ENCODE results near the gene PNLIP.

PNLIP gene

DNA sequence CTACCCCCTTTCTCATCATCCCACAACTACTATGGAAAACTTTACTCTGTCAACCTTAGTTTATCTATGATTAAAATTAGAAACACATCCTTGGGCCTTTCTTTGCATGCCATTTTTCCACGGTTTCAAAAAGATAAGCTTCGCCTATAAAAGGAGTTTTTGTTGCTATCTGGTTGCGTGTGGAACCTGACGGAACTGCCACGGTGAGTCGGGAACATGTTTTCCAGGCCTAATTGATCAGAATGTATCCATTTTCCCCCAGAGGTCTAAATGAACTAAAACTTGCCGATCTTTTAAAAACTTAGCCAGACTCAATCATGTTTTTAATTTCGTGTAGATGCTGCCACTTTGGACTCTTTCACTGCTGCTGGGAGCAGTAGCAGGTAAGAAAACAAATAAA lies at the start of gene PNLIP:
Gene PNLIP (plus strand): TSS at position 176 of the 400 bp plus-strand sequence. CDS start 162 bp downstream, at position 338.
- DNase-seq (ENCODE audit: low spot score) = no peak

- no peak for DNase-seq (ENCODE audit: low spot score)
Measured at GRCh38 chr10:116504786-116505185, 40.9 kb upstream of the PNLIP start.

- no peak for DNase-seq (ENCODE audit: low spot score)
Measured at GRCh38 chr10:116510565-116510964, 35.2 kb upstream of the PNLIP start.

DNA sequence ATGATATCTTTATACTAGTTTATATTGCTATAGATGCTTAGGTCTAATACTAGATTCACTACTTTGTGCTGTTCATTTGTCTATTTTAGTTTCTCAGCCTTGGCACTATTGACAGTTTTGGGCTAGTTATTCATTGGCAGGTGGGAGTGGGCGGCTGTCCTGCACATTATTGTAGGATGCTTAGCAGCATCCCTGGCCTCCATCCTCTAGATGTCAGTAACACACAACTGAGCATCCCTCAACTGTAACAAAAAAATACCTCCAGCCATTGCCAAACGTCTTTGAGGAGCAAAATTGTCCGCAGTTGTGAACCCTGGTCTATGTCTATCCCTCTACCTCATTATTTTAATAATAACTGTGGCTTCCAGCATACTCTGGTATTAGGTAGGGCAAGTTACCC lies 34.4 kb upstream of the PNLIP start:
- DNase-seq (ENCODE audit: low spot score) = no peak

DNA sequence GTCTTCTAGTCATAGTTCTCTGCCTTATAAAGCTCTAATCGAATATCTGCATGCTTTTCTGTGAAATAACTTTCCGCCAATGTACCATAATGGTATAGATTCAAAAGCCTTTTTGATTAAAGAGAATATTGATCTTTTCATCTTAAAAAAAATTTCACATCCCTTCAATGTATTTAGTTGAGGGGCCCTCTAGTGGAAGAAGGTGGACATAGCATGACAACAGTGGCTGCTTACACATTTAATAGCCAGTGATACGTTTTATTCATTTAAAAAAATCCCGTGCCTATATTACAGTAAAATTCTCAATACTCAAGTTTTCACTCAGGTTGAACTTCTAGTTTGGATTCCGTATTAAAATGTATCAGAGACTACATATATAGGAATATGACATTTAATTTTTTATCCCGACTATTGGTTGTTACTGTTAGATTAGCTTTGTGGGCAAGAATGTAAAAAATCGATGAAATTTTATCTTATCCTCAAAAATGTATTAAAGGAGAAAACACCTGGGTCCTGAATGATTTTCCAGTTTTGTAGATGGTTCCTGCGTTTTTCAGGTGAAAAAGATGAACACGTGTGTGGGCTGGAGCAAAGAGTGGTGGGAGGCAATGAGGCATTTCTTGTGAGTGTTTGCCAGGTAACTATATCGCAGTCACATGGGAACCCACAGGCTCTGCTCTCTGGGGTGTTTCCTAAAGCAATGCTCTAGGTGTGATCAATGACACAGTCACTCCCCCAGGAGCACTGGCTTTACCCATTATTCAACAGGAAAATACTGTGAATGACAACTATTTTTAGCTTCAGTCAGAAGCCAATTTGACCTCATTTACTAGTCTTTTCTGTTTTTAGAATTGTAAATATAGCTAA lies 24.1 kb upstream of the PNLIP start:
- peak; percentile 64 for DNase-seq (ENCODE audit: low spot score)

- no peak for DNase-seq (ENCODE audit: low spot score)
Measured at GRCh38 chr10:116522803-116523381, 22.8 kb upstream of the PNLIP start.

DNA sequence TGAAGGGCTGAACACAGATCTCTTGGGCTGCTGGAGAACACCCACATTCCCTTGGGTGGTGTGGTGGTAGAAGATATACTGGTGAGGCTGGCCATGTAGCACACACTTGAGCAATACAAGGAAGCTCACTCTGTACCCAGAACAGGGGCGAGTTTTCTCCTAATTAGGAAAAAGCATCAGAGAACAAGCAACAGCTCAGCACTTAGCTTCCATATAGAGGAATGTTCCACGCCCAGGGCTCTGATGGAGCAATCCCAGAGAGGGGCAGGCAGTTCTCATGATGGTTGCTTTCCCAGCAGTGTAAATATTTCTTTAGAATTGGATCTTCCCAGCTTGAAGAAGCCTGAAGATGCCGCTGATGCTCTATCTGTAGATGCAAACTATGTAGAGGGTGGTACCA lies 21.0 kb upstream of the PNLIP start:
- no peak for DNase-seq (ENCODE audit: low spot score)

- no peak for DNase-seq (ENCODE audit: low spot score)
Measured at GRCh38 chr10:116526219-116526618, 19.5 kb upstream of the PNLIP start.

GRCh38 chr10:116536810-116537209 lies 8.9 kb upstream of the PNLIP start:
- no peak for DNase-seq (ENCODE audit: low spot score)

GRCh38 chr10:116538456-116538855 lies 7.3 kb upstream of the PNLIP start:
- no peak for DNase-seq (ENCODE audit: low spot score)

- no peak for DNase-seq (ENCODE audit: low spot score)
Measured at GRCh38 chr10:116538992-116539391, 6.7 kb upstream of the PNLIP start.

GRCh38 chr10:116540814-116541213 lies 4.9 kb upstream of the PNLIP start:
- no peak for DNase-seq (ENCODE audit: low spot score)

DNA sequence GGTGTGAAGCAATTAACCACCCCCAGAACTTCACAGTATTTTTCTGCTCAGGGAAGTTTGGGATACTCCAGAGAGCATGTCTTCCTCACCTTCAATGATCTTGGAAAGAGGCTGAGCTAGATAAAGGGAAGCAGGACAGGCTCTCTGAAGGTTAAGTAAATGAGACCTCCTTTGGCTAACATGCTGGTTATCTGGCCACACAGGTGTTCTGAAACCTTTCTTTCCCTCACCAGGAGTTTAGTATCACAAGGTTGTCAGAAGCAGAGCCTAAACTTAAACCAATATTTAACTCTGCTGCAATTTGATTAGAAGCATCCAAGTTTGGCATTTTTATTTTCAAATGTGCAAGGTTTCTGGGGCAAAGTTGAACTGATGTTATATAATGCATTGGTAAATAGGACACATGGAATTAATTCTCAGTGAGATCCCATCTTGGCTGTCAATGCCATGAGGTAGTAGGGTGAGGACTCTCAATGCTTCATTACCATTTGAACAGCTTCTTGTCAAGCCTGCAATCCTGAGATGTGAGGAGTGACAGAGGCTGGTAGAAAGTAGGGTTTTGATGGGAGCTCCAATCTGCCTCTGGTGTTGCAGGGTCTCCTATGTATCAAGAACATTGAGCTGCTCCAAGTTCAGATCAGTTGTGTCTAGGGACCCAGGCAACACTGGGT lies 3.6 kb upstream of the PNLIP start:
- no peak for DNase-seq (ENCODE audit: low spot score)

DNA sequence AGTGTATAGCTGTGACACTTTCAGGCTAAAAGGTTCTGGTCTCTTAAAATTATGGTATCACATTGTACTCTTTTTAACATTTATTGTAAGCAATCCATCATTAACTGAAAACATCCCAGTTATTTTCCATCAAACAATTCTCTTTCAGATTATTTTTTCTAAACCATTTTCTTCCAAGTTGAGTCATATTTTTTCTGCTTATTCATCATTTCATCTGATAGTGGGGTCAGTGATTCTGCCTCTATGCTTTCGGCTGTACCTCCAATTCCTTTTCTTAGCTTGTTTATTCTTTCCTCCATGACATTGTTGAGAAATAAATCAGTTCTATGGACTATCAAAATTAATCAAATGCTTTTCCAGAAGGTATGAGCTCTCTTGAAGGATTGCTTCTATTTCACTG lies 609 bp upstream of the PNLIP start:
- DNase-seq (ENCODE audit: low spot score) = no peak

- no peak for DNase-seq (ENCODE audit: low spot score)
Measured at GRCh38 chr10:116548301-116548700, 2.6 kb downstream of the PNLIP start.

GRCh38 chr10:116553378-116553980 lies 7.7 kb downstream of the PNLIP start:
- no peak for DNase-seq (ENCODE audit: low spot score)

GRCh38 chr10:116554628-116555027 lies 8.9 kb downstream of the PNLIP start:
- DNase-seq (ENCODE audit: low spot score) = no peak

GRCh38 chr10:116555880-116556279 lies 10.1 kb downstream of the PNLIP start:
- DNase-seq (ENCODE audit: low spot score) = no peak

DNA sequence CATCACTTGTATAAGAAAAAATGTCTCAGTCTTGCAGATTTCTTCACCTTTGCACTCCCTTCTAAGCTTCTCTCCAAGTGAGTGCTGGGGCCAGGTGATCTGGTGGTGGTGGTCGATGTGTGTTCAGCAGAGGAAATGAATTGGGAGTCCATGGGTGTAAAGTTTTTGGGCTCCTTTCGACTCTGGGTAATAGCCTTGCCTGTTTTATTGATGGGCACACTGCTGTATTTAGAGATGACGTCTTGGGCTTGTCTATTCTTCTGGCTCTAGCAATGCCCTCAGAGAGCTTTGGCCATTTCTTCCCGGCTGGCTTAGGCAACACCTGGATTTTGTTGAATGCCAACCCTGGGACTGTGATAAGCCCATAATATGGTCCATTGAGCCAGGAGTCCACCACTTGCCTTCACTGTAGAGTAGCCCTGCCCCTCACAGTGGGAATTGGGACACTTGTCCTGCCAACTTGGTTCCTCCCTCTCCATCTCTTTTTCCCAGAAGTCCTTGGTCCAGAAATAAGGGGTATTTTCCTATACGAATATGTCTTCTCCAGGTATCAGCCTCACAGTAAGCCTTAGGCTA lies 11.7 kb downstream of the PNLIP start:
- no peak for DNase-seq (ENCODE audit: low spot score)

DNA sequence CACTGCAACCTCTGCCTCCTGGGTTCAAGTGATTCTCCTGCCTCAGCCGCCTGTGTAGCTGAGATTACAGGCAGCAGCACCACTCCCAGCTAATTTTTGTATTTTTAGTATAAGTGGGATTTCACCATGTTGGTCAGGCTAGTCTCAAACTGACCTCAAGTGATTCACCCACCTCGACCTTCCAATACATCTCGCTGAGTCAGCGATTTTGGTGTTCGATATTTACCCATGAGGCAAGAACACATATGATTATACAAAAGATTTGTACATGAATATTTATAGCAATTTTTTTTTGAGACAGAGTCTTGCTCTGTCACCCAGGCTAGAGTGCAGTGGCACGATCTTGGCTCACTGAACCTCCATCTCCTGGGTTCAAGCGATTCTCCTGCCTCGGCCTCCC lies 19.8 kb downstream of the PNLIP start:
- no peak for DNase-seq (ENCODE audit: low spot score)

GRCh38 chr10:116566932-116567331 lies 21.2 kb downstream of the PNLIP start:
- DNase-seq (ENCODE audit: low spot score) = no peak

DNA sequence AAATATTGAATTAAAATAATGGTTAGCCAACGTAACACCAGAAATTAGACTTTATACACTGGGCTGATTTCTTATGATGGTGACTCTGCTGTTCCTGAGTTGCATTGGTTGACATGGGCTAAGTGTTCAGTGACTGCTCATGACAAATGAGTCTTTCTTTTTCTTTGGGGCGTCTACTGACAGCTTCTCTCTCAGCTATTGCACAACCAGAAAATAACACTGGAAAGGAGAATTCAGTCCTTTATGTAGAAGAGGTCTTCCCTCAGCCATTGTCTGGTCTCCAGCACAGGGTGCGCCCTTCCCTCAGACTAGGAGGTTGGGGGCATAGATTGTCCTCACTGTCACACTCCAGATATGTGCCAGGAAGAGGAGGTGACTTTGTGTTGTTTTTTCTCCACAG lies 21.6 kb downstream of the PNLIP start:
- DNase-seq (ENCODE audit: low spot score) = no peak

Measured in NAMALWA (cell line).